Keratinocyte (primary cell): ENCODE data around the gene RFTN1.

Source experiments
- EZH2 ChIP-seq: IDR thresholded peaks from one replicate; pipeline ENCODE4 v1.6.1; 2012; ENCODE audit warnings: inconsistent platforms, mild to moderate bottlenecking, low read length, moderate library complexity
- TF ChIP-seq, protein P1 (sequence below), 3 experiments: IDR thresholded peaks in 1 of 3; conservative IDR thresholded peaks in 1 of 3; optimal IDR thresholded peaks in 1 of 3; 2 replicates in 2 of 3; 3 replicates in 1 of 3; pipeline versions ENCODE3 to v1.5.1; 2011; ENCODE audit warnings: low read length in 3 of 3, mild to moderate bottlenecking in 3 of 3, moderate library complexity in 2 of 3, control low read depth in 1 of 3, inconsistent platforms in 1 of 3; ENCODE audit not compliant: insufficient read depth in 2 of 3; ENCODE audit errors: extremely low read depth in 1 of 3

DNA sequence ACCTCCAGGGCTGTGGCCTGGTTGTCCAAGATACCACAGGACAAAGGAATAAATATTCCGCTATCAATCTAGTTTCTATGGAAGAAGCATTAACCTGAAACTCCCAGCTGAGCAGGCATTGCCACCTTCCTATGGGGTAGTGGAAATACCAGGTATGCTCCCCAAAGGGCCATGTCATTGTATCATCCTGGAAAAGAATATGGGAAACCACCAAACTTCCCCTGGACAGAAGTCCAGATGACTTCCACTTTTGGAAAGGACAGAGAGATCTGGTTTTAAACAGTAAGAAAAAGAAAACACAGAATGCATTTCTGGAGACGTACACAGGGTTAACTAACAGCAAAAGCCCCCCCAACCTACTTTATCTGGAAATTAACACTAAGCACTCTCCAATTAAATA is 100.2 kb downstream of the RFTN1 start:
- TF ChIP-seq, protein P1, sequence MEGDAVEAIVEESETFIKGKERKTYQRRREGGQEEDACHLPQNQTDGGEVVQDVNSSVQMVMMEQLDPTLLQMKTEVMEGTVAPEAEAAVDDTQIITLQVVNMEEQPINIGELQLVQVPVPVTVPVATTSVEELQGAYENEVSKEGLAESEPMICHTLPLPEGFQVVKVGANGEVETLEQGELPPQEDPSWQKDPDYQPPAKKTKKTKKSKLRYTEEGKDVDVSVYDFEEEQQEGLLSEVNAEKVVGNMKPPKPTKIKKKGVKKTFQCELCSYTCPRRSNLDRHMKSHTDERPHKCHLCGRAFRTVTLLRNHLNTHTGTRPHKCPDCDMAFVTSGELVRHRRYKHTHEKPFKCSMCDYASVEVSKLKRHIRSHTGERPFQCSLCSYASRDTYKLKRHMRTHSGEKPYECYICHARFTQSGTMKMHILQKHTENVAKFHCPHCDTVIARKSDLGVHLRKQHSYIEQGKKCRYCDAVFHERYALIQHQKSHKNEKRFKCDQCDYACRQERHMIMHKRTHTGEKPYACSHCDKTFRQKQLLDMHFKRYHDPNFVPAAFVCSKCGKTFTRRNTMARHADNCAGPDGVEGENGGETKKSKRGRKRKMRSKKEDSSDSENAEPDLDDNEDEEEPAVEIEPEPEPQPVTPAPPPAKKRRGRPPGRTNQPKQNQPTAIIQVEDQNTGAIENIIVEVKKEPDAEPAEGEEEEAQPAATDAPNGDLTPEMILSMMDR (optimal IDR thresholded peaks at IDR 0.05 in 1 of 3, IDR thresholded peaks at IDR 0.05 in 1 of 3, conservative IDR thresholded peaks at IDR 0.05 in 1 of 3; ENCODE audit: extremely low read depth in 1 of 3, insufficient read depth in 2 of 3, low read length in 3 of 3), result no peak
- no peak for TF ChIP-seq EZH2
